NCI-H2107 (cell line): ENCODE results near the gene USP7.

Source experiments
- DNase-seq: peaks from one replicate; lab custom pipeline; 2025; lab: John Stamatoyannopoulos, UW

USP7 gene

GRCh38 chr16:8861563-8862308 is 102.0 kb downstream of the USP7 start:
- no peak for DNase-seq

GRCh38 chr16:8859913-8860881 is 103.5 kb downstream of the USP7 start:
- DNase-seq, result no peak

GRCh38 chr16:8858994-8859912 is 104.5 kb downstream of the USP7 start:
- no peak for DNase-seq

GRCh38 chr16:8855972-8856371 is 107.7 kb downstream of the USP7 start:
- no peak for DNase-seq

- no peak for DNase-seq
Observed at GRCh38 chr16:8855051-8855786, 108.5 kb downstream of the USP7 start.

GRCh38 chr16:8854298-8854948 is 109.3 kb downstream of the USP7 start:
- no peak for DNase-seq

GRCh38 chr16:8853611-8854010 is 110.1 kb downstream of the USP7 start:
- no peak for DNase-seq

- DNase-seq, result no peak
Observed at GRCh38 chr16:8853150-8853549, 110.6 kb downstream of the USP7 start.

- DNase-seq, result no peak
Observed at GRCh38 chr16:8852534-8852933, 111.2 kb downstream of the USP7 start.

GRCh38 chr16:8851761-8852403 is 111.8 kb downstream of the USP7 start:
- DNase-seq, result no peak

GRCh38 chr16:8850279-8850885 is 113.3 kb downstream of the USP7 start:
- no peak for DNase-seq

- no peak for DNase-seq
Observed at GRCh38 chr16:8849411-8850011, 114.2 kb downstream of the USP7 start.

- no peak for DNase-seq
Observed at GRCh38 chr16:8848939-8849391, 114.7 kb downstream of the USP7 start.

GRCh38 chr16:8848231-8848938 is 115.3 kb downstream of the USP7 start:
- no peak for DNase-seq

- no peak for DNase-seq
Observed at GRCh38 chr16:8847623-8848022, 116.1 kb downstream of the USP7 start.

GRCh38 chr16:8847145-8847544 is 116.6 kb downstream of the USP7 start:
- no peak for DNase-seq

GRCh38 chr16:8846401-8846932 is 117.2 kb downstream of the USP7 start:
- DNase-seq, result no peak

GRCh38 chr16:8845699-8846298 is 117.9 kb downstream of the USP7 start:
- DNase-seq, result no peak
